ENCODE measurements around the gene UBAC2.

DNA sequence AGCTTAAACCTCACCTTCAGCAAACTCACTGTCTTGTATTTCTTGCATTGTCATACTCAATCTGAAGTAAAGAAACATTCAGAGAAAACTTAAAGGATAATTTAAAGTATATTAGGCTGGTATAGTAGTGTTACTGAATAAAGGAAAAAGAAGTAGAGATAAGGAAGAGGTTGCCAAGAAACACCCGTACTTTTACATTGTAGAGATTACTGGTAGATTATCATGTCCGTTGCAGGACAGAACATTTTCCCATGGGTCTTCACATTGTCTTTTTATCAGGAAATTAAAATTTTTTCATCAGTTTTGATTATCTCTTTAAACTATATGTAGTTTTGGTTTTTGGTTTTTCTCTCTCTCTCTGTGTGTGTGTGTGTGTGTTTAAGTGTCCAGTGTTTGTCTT, 126.5 kb downstream of the UBAC2 start:
- TF ChIP-seq CTCF (IDR thresholded peaks at IDR 0.05; ENCODE audit: poor library complexity) (no peak), EZH2phosphoT487 (IDR thresholded peaks at IDR 0.05; ENCODE audit: low read depth, severe bottlenecking, unreplicated experiment) (no peak), EZH2 (IDR thresholded peaks at IDR 0.05; ENCODE audit: borderline replicate concordance) (no peak)

Data from hepatocyte (in vitro differentiated cells).